ENCODE results near the gene IRF5. TPM values are rescaled to one million over a fixed set of nuclear protein-coding genes. Genes with fewer than 3 reads are reported as not detected.

IRF5 gene
- polyA plus RNA-seq, 1 donor (not counting 4 experiments of a cell fraction or from before 2014, with no cell fraction given): 0.88 TPM

- DNase-seq (ENCODE audit: low read depth, low spot score): no peak
- Histone ChIP-seq H3K4me2 (ENCODE audit: control insufficient read depth, extremely low read depth, insufficient read depth, low read depth, low read length) (no peak overlapping the region), H3K79me2 (ENCODE audit: control insufficient read depth, insufficient read depth, low read length) (no peaks in the 10 kb centered on the region), H3K9me3 (ENCODE audit: control insufficient read depth, low read depth, low read length) (no peaks in the 10 kb centered on the region), H3K4me1 (ENCODE audit: control insufficient read depth, extremely low read depth, insufficient read depth, low read length) (no peaks in the 10 kb centered on the region), H3K9me1 (ENCODE audit: control insufficient read depth, extremely low read depth, insufficient read depth, low read length) (no peaks in the 10 kb centered on the region), H2AFZ (ENCODE audit: control insufficient read depth, low read length) (no peak overlapping the region), H3K27ac (ENCODE audit: control insufficient read depth, insufficient read depth, low read length) (no peak overlapping the region), H3K27me3 (ENCODE audit: control insufficient read depth, extremely low read depth, insufficient read depth, low read length) (no peaks in the 10 kb centered on the region), H3K36me3 (ENCODE audit: control insufficient read depth in 2 of 2, extremely low read depth in 1 of 2, insufficient read depth in 2 of 2, low read length in 2 of 2) (peaks cover 14 to 17% of the 10 kb centered on the region in 2 experiments), H3K4me3 (ENCODE audit: control insufficient read depth in 2 of 3, extremely low read depth in 1 of 3, insufficient read depth in 2 of 3, low read depth in 1 of 3, low read length in 3 of 3) (no peak overlapping the region), H3K9ac (ENCODE audit: control insufficient read depth, extremely low read depth, insufficient read depth, low read length) (no peak overlapping the region), H4K20me1 (ENCODE audit: control insufficient read depth, extremely low read depth, insufficient read depth, low read length) (no peaks in the 10 kb centered on the region)
- TF ChIP-seq EZH2 (IDR thresholded peaks at IDR 0.05; ENCODE audit: low read length) (no peak), CTCF (optimal IDR thresholded peaks at IDR 0.05 in 1 of 3, IDR thresholded peaks at IDR 0.05 in 1 of 3, conservative IDR thresholded peaks at IDR 0.05 in 1 of 3; ENCODE audit: extremely low read depth in 1 of 3, insufficient read depth in 2 of 3, low read length in 3 of 3) (no peak)
- dilution Hi-C loops (cut with MboI; ENCODE audit: extremely low pct_ligation_motif_present, low sequenced_read_pairs): no loop called here
- no peak for FAIRE-seq
Observed at GRCh38 chr7:128951296-128951695, 13.6 kb downstream of the IRF5 start.

GRCh38 chr7:128954150-128954549 is 16.4 kb downstream of the IRF5 start:
- Histone ChIP-seq H3K9ac (ENCODE audit: control insufficient read depth, extremely low read depth, insufficient read depth, low read length) (no peak overlapping the region), H2AFZ (ENCODE audit: control insufficient read depth, low read length) (no peak overlapping the region), H3K4me3 (ENCODE audit: control insufficient read depth in 2 of 3, extremely low read depth in 1 of 3, insufficient read depth in 2 of 3, low read depth in 1 of 3, low read length in 3 of 3) (no peak overlapping the region), H3K4me1 (ENCODE audit: control insufficient read depth, extremely low read depth, insufficient read depth, low read length) (no peaks in the 10 kb centered on the region), H3K9me1 (ENCODE audit: control insufficient read depth, extremely low read depth, insufficient read depth, low read length) (no peaks in the 10 kb centered on the region), H3K27me3 (ENCODE audit: control insufficient read depth, extremely low read depth, insufficient read depth, low read length) (no peaks in the 10 kb centered on the region), H3K9me3 (ENCODE audit: control insufficient read depth, low read depth, low read length) (no peaks in the 10 kb centered on the region), H3K4me2 (ENCODE audit: control insufficient read depth, extremely low read depth, insufficient read depth, low read depth, low read length) (no peak overlapping the region), H3K36me3 (ENCODE audit: control insufficient read depth in 2 of 2, extremely low read depth in 1 of 2, insufficient read depth in 2 of 2, low read length in 2 of 2) (peaks cover 22 to 37% of the 10 kb centered on the region in 2 experiments), H3K27ac (ENCODE audit: control insufficient read depth, insufficient read depth, low read length) (no peak overlapping the region), H3K79me2 (ENCODE audit: control insufficient read depth, insufficient read depth, low read length) (no peaks in the 10 kb centered on the region), H4K20me1 (ENCODE audit: control insufficient read depth, extremely low read depth, insufficient read depth, low read length) (no peaks in the 10 kb centered on the region)
- no peak for DNase-seq (ENCODE audit: low read depth, low spot score)
- dilution Hi-C loops (cut with MboI; ENCODE audit: extremely low pct_ligation_motif_present, low sequenced_read_pairs): no loop called here
- FAIRE-seq: no peak
- TF ChIP-seq CTCF (optimal IDR thresholded peaks at IDR 0.05 in 1 of 3, IDR thresholded peaks at IDR 0.05 in 1 of 3, conservative IDR thresholded peaks at IDR 0.05 in 1 of 3; ENCODE audit: extremely low read depth in 1 of 3, insufficient read depth in 2 of 3, low read length in 3 of 3) (no peak), EZH2 (IDR thresholded peaks at IDR 0.05; ENCODE audit: low read length) (no peak)
